GM12878 (cell line): ENCODE measurements around the gene FADS1. TPM values are rescaled to one million over a fixed set of nuclear protein-coding genes. Genes with fewer than 3 reads are reported as not detected.

Source experiments
- ATAC-seq: fragments of 200-7000 bp; cut with Tn5 transposase; 3 replicates; pipeline ENCODE4 v1.9.1; 2020; ENCODE audit warnings: mild to moderate bottlenecking, moderate library complexity
- BruUV-seq: library from RNA; stranded (reverse); fragments of 400-500 nt; replicated peaks from 2 replicates; lab custom pipeline; 2021; lab: Mats Ljungman, UMichigan
- CTCF ChIA-PET: fragments of 300-600 bp; sonication (Branson Sonifier 250); formaldehyde crosslinking; extraction: SDS; loops from one replicate; lab custom pipeline; 2021; ENCODE audit warnings: inconsistent platforms; lab: Yijun Ruan, JAX
- POLR2A ChIA-PET: fragments of 350-600 bp; formaldehyde crosslinking; extraction: SDS; loops from one replicate; lab custom pipeline; 2021; ENCODE audit warnings: inconsistent platforms; lab: Charles Lee
- RAD21 ChIA-PET: fragments of 300-600 bp; sonication (Branson Sonifier 250); formaldehyde crosslinking; loops from one replicate; lab custom pipeline; 2023; ENCODE audit warnings: antibody characterized with exemption; ENCODE audit not compliant: unreplicated experiment; lab: Charles Lee
- SMC1A ChIA-PET: fragments of 300-600 bp; sonication (Branson Sonifier 250); formaldehyde crosslinking; loops from one replicate; lab custom pipeline; 2023; ENCODE audit not compliant: unreplicated experiment, uncharacterized antibody; lab: Charles Lee
- DNase-seq: peaks from one replicate; pipeline ENCODE4 v3.0.0-alpha.2; 2011; ENCODE audit warnings: low read depth, low spot score
- FAIRE-seq: peaks from 3 replicates; lab custom pipeline; 2011; peaks lifted over from hg19 to GRCh38; lab: Jason Lieb, UNC
- H2AFZ ChIP-seq: 2 replicates; pipeline ENCODE4 v1.6.0; 2011; ENCODE audit warnings: low read depth, low read length, control low read depth; ENCODE audit not compliant: control insufficient read depth
- H3K27ac ChIP-seq: 2 replicates; pipeline ENCODE4 v1.5.1; 2011; ENCODE audit warnings: control low read depth; ENCODE audit not compliant: control insufficient read depth, insufficient read depth
- H3K27me3 ChIP-seq, 2 experiments: replicated peaks in 1 of 2; 2 replicates each; pipeline versions ENCODE4 v1.6.0 to v1.6.1; 2011; ENCODE audit warnings: low read length in 1 of 2; ENCODE audit not compliant: control insufficient read depth in 2 of 2, insufficient read depth in 2 of 2
- H3K36me3 ChIP-seq, 2 experiments: 2 replicates each; pipeline ENCODE4 v1.5.1; 2011; ENCODE audit warnings: low read length in 1 of 2; ENCODE audit not compliant: control insufficient read depth in 2 of 2, insufficient read depth in 2 of 2
- H3K4me1 ChIP-seq: 2 replicates; pipeline ENCODE4 v1.6.1; 2011; ENCODE audit warnings: mild to moderate bottlenecking, low read length, moderate library complexity, mixed read lengths; ENCODE audit not compliant: control insufficient read depth, insufficient read depth
- H3K4me2 ChIP-seq: 2 replicates; pipeline ENCODE4 v1.6.0; 2011; ENCODE audit warnings: control low read depth; ENCODE audit not compliant: control insufficient read depth, insufficient read depth
- H3K4me3 ChIP-seq: fragments of 200-600 bp; sonication (generic); 2 replicates; pipeline ENCODE4 v1.5.1; 2016
- H3K79me2 ChIP-seq: 2 replicates; pipeline ENCODE4 v1.6.0; 2011; ENCODE audit warnings: low read length; ENCODE audit not compliant: control insufficient read depth, insufficient read depth
- H3K9ac ChIP-seq: 2 replicates; pipeline ENCODE4 v1.8.0; 2011; ENCODE audit warnings: low read length, control low read depth, mixed read lengths; ENCODE audit not compliant: control insufficient read depth, insufficient read depth
- H3K9me3 ChIP-seq: replicated peaks from 3 replicates; pipeline ENCODE4 v1.5.1; 2011; ENCODE audit warnings: mild to moderate bottlenecking, low read length; ENCODE audit not compliant: control insufficient read depth, insufficient read depth
- H4K20me1 ChIP-seq: 2 replicates; pipeline ENCODE4 v1.6.0; 2011; ENCODE audit not compliant: control insufficient read depth, insufficient read depth
- BRCA1 ChIP-seq: IDR thresholded peaks from 2 replicates; pipeline ENCODE4 v1.6.1; 2011; ENCODE audit warnings: low read depth, low read length, improper control_type of control experiment
- CREM ChIP-seq: IDR thresholded peaks from 2 replicates; pipeline ENCODE4 v1.6.1; 2014; ENCODE audit warnings: antibody characterized with exemption, low read depth
- E2F8 ChIP-seq: fragments of 450-650 bp; IDR thresholded peaks from 2 replicates; pipeline ENCODE4 v1.6.1; 2018; ENCODE audit warnings: mild to moderate bottlenecking, low read depth, moderate library complexity; ENCODE audit not compliant: partially characterized antibody
- IRF5 ChIP-seq: fragments of 450-650 bp; IDR thresholded peaks from 2 replicates; pipeline ENCODE4 v1.6.1; 2017; ENCODE audit warnings: borderline replicate concordance
- JUNB ChIP-seq: IDR thresholded peaks from 2 replicates; pipeline ENCODE4 v1.6.1; 2016; ENCODE audit warnings: antibody characterized with exemption, mild to moderate bottlenecking
- MEF2A ChIP-seq: IDR thresholded peaks from 2 replicates; pipeline ENCODE4 v1.6.1; 2011; ENCODE audit warnings: low read depth, mild to moderate bottlenecking, low read length, moderate library complexity; ENCODE audit not compliant: insufficient read depth
- NR2C1 ChIP-seq: fragments of 450-650 bp; IDR thresholded peaks from 2 replicates; pipeline ENCODE4 v1.6.1; 2017; ENCODE audit warnings: antibody characterized with exemption, mild to moderate bottlenecking, moderate library complexity
- POLR2A ChIP-seq: IDR thresholded peaks from 2 replicates; pipeline ENCODE4 v1.6.1; 2011; ENCODE audit warnings: low read depth, mild to moderate bottlenecking, low read length
- RFX5 ChIP-seq: IDR thresholded peaks from 2 replicates; pipeline ENCODE4 v1.6.1; 2011; ENCODE audit warnings: low read depth, low read length, improper control_type of control experiment
- TBL1XR1 ChIP-seq: IDR thresholded peaks from 2 replicates; pipeline ENCODE4 v1.6.1; 2012; ENCODE audit warnings: low read depth, low read length, improper control_type of control experiment
- WGBS: methylation state at CpG from one replicate; pipeline ENCODE4 v1.1.6; 2016; ENCODE audit warnings: low lambda C conversion rate; ENCODE audit not compliant: insufficient replicate concordance, insufficient coverage; ENCODE audit errors: missing lambda C conversion rate; 5-methylcytosine and 5-hydroxymethylcytosine counted together
- in situ Hi-C: fragments of 300-500 bp; cut with MboI; formaldehyde crosslinking; loops from 9 replicates; pipeline ENCODE4 v1.14.3; 2018; ENCODE audit warnings: mixed read lengths
- intact Hi-C: fragments of 100-400 bp; cut with micrococcal nuclease; formaldehyde crosslinking; loops from one replicate; pipeline ENCODE4 v1.14.2; 2022; ENCODE audit not compliant: unreplicated experiment
- polyA plus RNA-seq, 11 experiments: library from polyadenylated mRNA; depleted of rRNA in 4 of 11; unstranded in 6 of 11; stranded (reverse) in 5 of 11; fragments of >200 nt; fragmentation: Nextera tagmentation in 4 of 11; fragmentation: Illumina TruSeq in 1 of 11; extraction: Ambion mirVana in 4 of 11; extraction: Trizol in 1 of 11; gene quantifications; 1 replicate in 1 of 11; 2 replicates in 10 of 11; pipeline versions ENCODE4 v1.2.1 to v1.2.3, GENCODE V29; 2011 to 2016; ENCODE audit warnings: inconsistent platforms in 2 of 11, missing spikeins in 2 of 11, low read depth in 1 of 11
- total RNA-seq, 4 experiments: library from RNA; depleted of rRNA in 3 of 4; stranded (reverse); fragments of >200 nt in 3 of 4; fragmentation: Illumina TruSeq in 1 of 4; extraction: Trizol in 1 of 4; gene quantifications; 2 replicates each; pipeline versions ENCODE4 v1.2.1 to v1.2.3, GENCODE V29; 2013 to 2021
- TF ChIP-seq, protein P1 (sequence below): fragments of 450-650 bp; IDR thresholded peaks from 2 replicates; pipeline ENCODE4 v1.6.1; 2016; ENCODE audit warnings: mild to moderate bottlenecking

Gene FADS1
- total and polyA plus RNA-seq, 10 of the 15 experiments (the other 5 are each of a cell fraction or from before 2014, with no cell fraction given): 8.8 to 73.9 (median 39.0) TPM

DNA sequence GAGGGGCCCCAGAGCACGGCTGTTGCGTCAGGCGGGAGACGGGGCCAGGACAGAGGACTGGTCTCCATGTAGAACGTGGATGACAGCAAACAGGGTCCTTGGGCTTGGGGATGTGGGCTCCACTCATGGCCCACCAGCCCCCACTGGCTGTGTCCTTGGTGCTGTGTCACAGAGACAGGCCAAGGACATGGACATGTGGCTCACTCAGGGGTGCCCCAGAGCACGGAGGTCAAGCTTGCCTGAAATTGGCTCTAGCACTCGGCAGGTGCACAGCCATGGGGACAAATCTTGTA lies 25.7 kb upstream of the FADS1 start:
- Histone ChIP-seq H3K4me1 (no peaks in the 10 kb centered on the region), H3K4me2 (no peak overlapping the region), H3K9me3 (no peaks in the 10 kb centered on the region), H3K9ac (no peak overlapping the region), H3K27me3 (no peaks in the 10 kb centered on the region), H3K79me2 (peaks cover 4% of the 10 kb centered on the region), H4K20me1 (no peaks in the 10 kb centered on the region), H3K27ac (no peak overlapping the region), H2AFZ (no peak overlapping the region), H3K4me3 (no peak overlapping the region), H3K36me3 (peaks cover 30 to 42% of the 10 kb centered on the region in 2 experiments)
- ChIA-PET RAD21 (no interaction called here), SMC1A (no interaction called here), POLR2A (no interaction called here), CTCF (interaction anchor here (1.3 to 1.6 kb wide), 2 partner anchors 45 to 239 kb away, joined by 4 to 5 read pairs; no protein-coding TSS in a partner anchor)
- in situ Hi-C loops (no loop called here), intact Hi-C loops (no loop called here)
- 0 out of 2 replicates have a peak, but pooled peaks have one; percentile 17 for TF ChIP-seq POLR2A
- no peak for TF ChIP-seq NR2C1
- no peak for TF ChIP-seq TBL1XR1
- ATAC-seq (no peak), FAIRE-seq (no peak), DNase-seq (no peak)
- whole genome bisulfite sequencing: 68% methylated on average over 7 of the region's 7 CpGs
- BruUV-seq: no TSS peak

DNA sequence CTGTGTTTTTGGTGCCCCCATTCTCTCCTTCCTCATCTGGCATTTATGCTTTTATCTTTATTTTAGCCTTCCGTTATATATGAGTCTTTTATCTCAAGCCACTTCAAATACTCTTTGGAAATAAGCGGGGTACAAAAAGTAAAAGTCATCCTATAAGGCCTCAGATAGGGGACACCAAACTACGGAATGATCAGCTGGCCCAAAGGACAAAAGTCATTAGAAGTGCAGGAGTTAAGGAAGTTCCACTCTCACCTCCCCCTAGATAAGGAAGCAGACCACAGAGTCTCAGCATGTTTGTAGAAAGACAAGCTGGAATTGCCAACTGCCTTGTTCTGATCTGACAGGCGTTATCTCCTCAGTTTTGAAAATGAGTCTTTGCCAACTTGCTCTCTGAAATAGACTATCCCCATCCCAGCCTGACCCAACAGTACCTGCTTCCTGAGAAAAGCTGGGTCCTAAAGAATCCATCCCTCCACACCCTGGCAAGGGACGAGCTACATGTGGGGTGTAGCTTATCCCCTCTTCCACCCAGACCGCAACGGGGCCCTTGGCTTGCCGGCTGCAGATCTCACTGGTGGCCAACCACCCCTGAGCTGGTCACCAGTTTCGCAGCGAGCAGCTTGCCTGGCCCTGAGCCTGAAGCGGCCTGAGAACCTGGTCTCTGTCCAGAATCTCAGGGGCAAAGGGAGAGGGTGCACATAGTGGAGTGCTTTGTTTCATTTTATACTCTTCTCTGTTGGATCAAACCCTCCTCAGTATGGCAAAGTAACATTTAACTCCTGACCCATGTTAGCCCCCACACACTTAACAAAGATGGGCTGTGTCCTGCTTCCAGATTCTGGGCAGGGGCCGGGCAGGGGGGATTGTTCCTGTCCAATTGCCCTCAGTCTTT lies 25.1 kb upstream of the FADS1 start:
- SMC1A ChIA-PET: interaction anchor here (2.3 kb wide), 1 partner anchor 11 kb away, joined by 7 read pairs; no protein-coding TSS in a partner anchor
- Histone ChIP-seq H3K4me1 (no peaks in the 10 kb centered on the region), H2AFZ (no peak overlapping the region), H3K27ac (no peak overlapping the region), H3K79me2 (peaks cover 9% of the 10 kb centered on the region), H3K36me3 (peaks cover 33 to 37% of the 10 kb centered on the region in 2 experiments), H3K9ac (no peak overlapping the region), H3K9me3 (no peaks in the 10 kb centered on the region), H4K20me1 (no peaks in the 10 kb centered on the region), H3K27me3 (no peaks in the 10 kb centered on the region), H3K4me2 (no peak overlapping the region), H3K4me3 (no peak overlapping the region)
- in situ Hi-C loops (no loop called here), intact Hi-C loops (no loop called here)
- 84% methylated on average over 12 of the region's 12 CpGs for WGBS
- FAIRE-seq (no peak), ATAC-seq (no peak), DNase-seq (no peak)
- CTCF ChIA-PET: interaction anchor here (0.6 to 1.7 kb wide), 4 partner anchors 11 to 240 kb away, joined by 3 to 5 read pairs (median 4); no protein-coding TSS in a partner anchor
- RAD21 ChIA-PET: no interaction called here
- POLR2A ChIA-PET: interaction anchor here (0.6 to 0.8 kb wide), 2 partner anchors 8 to 834 kb away, joined by 3 to 4 read pairs; no protein-coding TSS in a partner anchor
- TSS peak; percentile 54 for BruUV-seq
- TF ChIP-seq IRF5 (no peak), BRCA1 (no peak), RFX5 (no peak), E2F8 (no peak), JUNB (no peak), CREM (no peak), MEF2A (no peak)
- TF ChIP-seq, protein P1, sequence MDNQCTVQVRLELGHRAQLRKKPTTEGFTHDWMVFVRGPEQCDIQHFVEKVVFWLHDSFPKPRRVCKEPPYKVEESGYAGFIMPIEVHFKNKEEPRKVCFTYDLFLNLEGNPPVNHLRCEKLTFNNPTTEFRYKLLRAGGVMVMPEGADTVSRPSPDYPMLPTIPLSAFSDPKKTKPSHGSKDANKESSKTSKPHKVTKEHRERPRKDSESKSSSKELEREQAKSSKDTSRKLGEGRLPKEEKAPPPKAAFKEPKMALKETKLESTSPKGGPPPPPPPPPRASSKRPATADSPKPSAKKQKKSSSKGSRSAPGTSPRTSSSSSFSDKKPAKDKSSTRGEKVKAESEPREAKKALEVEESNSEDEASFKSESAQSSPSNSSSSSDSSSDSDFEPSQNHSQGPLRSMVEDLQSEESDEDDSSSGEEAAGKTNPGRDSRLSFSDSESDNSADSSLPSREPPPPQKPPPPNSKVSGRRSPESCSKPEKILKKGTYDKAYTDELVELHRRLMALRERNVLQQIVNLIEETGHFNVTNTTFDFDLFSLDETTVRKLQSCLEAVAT: no peak
